Hepatocyte (in vitro differentiated cells): ENCODE data around the gene FGF1.

Experiments used
- EZH2 ChIP-seq: fragments of 200-600 bp; sonication (generic); IDR thresholded peaks from 2 replicates; pipeline ENCODE4 v1.6.1; 2016; ENCODE audit warnings: antibody characterized with exemption, mild to moderate bottlenecking, borderline replicate concordance
- TF ChIP-seq, protein P1 (sequence below): fragments of 200-600 bp; sonication (generic); IDR thresholded peaks from 2 replicates; pipeline ENCODE4 v1.5.1; 2016; ENCODE audit warnings: antibody characterized with exemption, mild to moderate bottlenecking; ENCODE audit not compliant: poor library complexity

DNA sequence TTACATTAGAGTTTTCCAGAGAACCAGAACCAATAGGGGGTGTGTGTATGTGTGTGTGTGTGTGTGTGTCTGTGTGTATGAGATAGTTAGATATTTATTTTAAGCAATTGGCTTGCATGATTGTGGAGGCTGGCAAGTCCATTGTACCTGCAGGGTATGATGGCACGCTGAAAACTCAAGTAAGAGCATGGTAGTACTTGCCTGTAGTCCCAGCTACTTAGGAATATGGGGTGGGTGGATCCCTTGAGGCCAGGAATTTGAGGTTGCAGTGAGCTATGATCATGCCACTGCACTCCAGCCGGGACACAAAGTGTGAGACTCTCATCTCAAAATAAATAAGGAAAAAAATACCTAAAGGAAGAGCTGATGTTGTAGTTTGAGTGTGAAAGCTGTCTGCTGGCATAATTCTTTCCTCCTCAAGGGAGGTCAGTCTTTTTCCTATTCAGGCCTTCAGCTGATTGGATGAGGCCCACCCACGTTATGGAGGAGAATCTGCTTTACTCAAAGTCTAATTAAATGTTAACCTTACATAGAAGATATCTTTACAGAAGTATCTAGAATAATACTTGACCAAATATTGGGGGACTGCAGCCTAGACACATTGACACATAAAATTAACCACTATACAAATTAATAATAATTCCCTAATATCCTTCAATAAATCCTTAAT, 107.6 kb downstream of the FGF1 start:
- TF ChIP-seq, protein P1, sequence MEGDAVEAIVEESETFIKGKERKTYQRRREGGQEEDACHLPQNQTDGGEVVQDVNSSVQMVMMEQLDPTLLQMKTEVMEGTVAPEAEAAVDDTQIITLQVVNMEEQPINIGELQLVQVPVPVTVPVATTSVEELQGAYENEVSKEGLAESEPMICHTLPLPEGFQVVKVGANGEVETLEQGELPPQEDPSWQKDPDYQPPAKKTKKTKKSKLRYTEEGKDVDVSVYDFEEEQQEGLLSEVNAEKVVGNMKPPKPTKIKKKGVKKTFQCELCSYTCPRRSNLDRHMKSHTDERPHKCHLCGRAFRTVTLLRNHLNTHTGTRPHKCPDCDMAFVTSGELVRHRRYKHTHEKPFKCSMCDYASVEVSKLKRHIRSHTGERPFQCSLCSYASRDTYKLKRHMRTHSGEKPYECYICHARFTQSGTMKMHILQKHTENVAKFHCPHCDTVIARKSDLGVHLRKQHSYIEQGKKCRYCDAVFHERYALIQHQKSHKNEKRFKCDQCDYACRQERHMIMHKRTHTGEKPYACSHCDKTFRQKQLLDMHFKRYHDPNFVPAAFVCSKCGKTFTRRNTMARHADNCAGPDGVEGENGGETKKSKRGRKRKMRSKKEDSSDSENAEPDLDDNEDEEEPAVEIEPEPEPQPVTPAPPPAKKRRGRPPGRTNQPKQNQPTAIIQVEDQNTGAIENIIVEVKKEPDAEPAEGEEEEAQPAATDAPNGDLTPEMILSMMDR = no peak
- TF ChIP-seq EZH2 = no peak
